ENCODE results near the gene CHMP2A.

Gene CHMP2A

GRCh38 chr19:58519355-58520256, 35.3 kb downstream of the CHMP2A start, which contains the start of gene ZBTB45:
Gene ZBTB45, minus strand, starts transcription at chr19:58519810. Its CDS starts 2,137 bp downstream, at chr19:58517673.
- peak within 1 kb of the TSS; percentile 66 for H3K4me3 ChIP-seq (ENCODE audit: low read length)
- under 1% methylated on average over 87 of the region's 87 CpGs for WGBS

GRCh38 chr19:58519087-58519354, 35.9 kb downstream of the CHMP2A start:
- WGBS = under 1% methylated on average over 14 of the region's 14 CpGs
- H3K9me3 ChIP-seq (ENCODE audit: insufficient read depth, low read depth, low read length) = no peaks in the 10 kb centered on the region
- peaks cover 3% of the 10 kb centered on the region; the same call in 1 of the 2 replicates for H3K36me3 ChIP-seq (ENCODE audit: insufficient read depth, low read length)
- peaks cover 22% of the 10 kb centered on the region for H3K4me1 ChIP-seq (ENCODE audit: insufficient read depth, low read length)
- peak overlapping the region; percentile 66 for H3K4me3 ChIP-seq (ENCODE audit: low read length)
- no peaks in the 10 kb centered on the region for H3K27me3 ChIP-seq (ENCODE audit: insufficient read depth, low read length)
- peak overlapping the region; percentile 99 for H3K27ac ChIP-seq (ENCODE audit: low read depth, low read length)
- peak overlapping the region; percentile 98 for H3K9ac ChIP-seq (ENCODE audit: low read depth, low read length)

More at GRCh38 chr19:58519355-58520256, 35.3 kb downstream of the CHMP2A start, which contains the start of gene ZBTB45:
- peak within 1 kb of the TSS; percentile 99 for H3K27ac ChIP-seq (ENCODE audit: low read depth, low read length)
- H3K36me3 ChIP-seq (ENCODE audit: insufficient read depth, low read length) = peaks cover 3% of the 10 kb centered on the region; the same call in 1 of the 2 replicates
- H3K9me3 ChIP-seq (ENCODE audit: insufficient read depth, low read depth, low read length) = no peaks in the 10 kb centered on the region
- peak within 1 kb of the TSS; percentile 98 for H3K9ac ChIP-seq (ENCODE audit: low read depth, low read length)
- H3K4me1 ChIP-seq (ENCODE audit: insufficient read depth, low read length) = peaks cover 22% of the 10 kb centered on the region
- H3K27me3 ChIP-seq (ENCODE audit: insufficient read depth, low read length) = no peaks in the 10 kb centered on the region

DNA sequence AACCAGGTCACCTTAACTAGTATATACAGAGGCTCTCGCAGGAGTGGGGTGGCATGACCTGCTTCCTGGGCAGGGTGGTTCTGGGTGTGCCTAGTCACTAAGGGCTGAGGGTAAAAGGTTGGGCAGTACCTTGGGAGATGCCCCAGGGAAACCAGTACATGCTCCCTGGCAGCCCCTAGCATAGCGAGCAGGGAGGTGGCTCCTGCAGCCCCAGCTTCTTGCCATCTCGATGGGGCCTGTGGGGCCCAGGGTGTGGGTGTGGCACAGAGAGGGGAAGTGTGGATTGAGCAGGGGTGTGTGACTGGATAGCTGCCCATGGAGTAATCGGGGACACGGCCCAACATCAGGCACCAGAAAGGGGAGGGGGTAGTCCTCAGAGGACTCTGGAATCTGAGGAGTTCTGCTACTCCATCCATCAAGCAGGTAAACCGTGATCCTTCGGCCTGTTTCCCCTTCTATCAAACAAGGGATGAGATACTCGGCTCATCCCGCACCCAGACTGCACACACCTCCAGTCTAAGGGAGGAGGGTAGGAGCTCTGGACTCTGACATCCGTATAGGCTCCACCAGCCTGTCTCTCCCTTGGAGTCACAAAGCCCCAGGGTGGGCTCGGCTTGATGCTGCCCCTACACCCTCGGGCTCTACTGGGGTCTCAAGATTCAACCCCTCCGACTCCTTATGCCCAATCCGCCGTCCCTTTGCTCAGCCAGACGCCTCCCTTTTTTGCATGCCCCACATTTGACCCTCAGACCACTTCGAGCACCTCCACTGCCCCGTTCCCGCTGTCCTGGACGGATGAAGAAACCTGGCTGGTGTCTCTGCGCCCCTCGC, 36.4 kb downstream of the CHMP2A start:
- H3K36me3 ChIP-seq (ENCODE audit: insufficient read depth, low read length) = peaks cover 3% of the 10 kb centered on the region; the same call in 1 of the 2 replicates
- H3K9me3 ChIP-seq (ENCODE audit: insufficient read depth, low read depth, low read length) = no peaks in the 10 kb centered on the region
- H3K27me3 ChIP-seq (ENCODE audit: insufficient read depth, low read length) = no peaks in the 10 kb centered on the region
- H3K27ac ChIP-seq (ENCODE audit: low read depth, low read length) = peak overlapping the region; percentile 99
- H3K4me3 ChIP-seq (ENCODE audit: low read length) = peak overlapping the region; percentile 66
- H3K4me1 ChIP-seq (ENCODE audit: insufficient read depth, low read length) = peaks cover 22% of the 10 kb centered on the region
- peak overlapping the region; percentile 98 for H3K9ac ChIP-seq (ENCODE audit: low read depth, low read length)
- 26% methylated on average over 20 of the region's 22 CpGs for WGBS

DNA sequence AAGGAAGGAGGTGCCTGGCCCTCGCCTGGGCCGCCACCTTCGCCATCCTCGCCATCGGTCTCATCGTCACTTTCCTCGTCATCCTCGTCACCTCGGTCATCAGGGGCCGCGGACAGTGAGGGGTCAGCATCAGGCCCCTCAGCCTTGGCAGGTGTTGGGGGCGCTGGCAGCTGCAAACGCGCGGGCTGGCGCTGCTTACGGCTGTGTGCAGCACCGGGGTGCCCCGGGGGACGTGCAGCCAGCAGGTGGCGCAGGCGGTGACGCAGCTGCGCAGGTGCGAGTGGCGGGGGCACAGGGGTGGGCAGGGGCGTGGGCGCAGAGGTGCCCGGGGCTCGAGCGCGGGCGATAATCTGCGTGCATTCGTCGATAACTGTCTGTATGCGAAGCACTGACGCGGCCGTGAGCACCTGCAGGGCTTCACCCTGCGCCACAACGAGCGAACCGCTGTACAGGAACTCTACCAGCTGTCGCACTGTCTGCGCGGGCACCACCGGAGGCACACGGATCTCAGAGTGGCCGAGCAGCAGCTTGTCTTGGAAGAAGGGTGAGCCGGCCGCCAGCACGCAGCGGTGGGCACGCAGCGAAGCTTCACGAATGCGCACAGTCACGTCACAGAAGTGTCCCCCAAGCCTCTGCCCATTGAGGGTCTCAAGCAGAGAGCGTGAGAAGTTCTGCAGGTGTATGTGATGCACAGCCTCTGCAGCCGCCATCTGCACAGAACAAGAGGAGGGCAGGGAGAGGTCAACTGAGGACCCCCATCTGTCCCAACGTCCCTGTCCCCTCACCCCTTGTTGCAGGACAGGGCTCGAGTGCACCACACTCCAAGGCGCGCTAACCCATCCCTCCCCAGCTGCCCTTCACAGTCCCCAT, 37.7 kb downstream of the CHMP2A start:
- 95% methylated on average over 65 of the region's 65 CpGs for WGBS
- H3K9ac ChIP-seq (ENCODE audit: low read depth, low read length) = no peak overlapping the region

GRCh38 chr19:58516246-58516836, 38.6 kb downstream of the CHMP2A start:
- Histone ChIP-seq H3K36me3 (ENCODE audit: insufficient read depth, low read length) (peaks cover 3% of the 10 kb centered on the region; the same call in 1 of the 2 replicates), H3K27ac (ENCODE audit: low read depth, low read length) (peak overlapping the region; percentile 44; the same call in 1 of the 2 replicates), H3K4me1 (ENCODE audit: insufficient read depth, low read length) (peaks cover 15% of the 10 kb centered on the region), H3K9me3 (ENCODE audit: insufficient read depth, low read depth, low read length) (no peaks in the 10 kb centered on the region), H3K27me3 (ENCODE audit: insufficient read depth, low read length) (no peaks in the 10 kb centered on the region), H3K4me3 (ENCODE audit: low read length) (no peak overlapping the region), H3K9ac (ENCODE audit: low read depth, low read length) (no peak overlapping the region)
- WGBS = 90% methylated on average over 25 of the region's 25 CpGs

More for the DNA sequence above, 37.7 kb downstream of the CHMP2A start:
- H3K9me3 ChIP-seq (ENCODE audit: insufficient read depth, low read depth, low read length) = no peaks in the 10 kb centered on the region
- H3K36me3 ChIP-seq (ENCODE audit: insufficient read depth, low read length) = peaks cover 3% of the 10 kb centered on the region; the same call in 1 of the 2 replicates
- H3K27ac ChIP-seq (ENCODE audit: low read depth, low read length) = no peak overlapping the region
- H3K4me3 ChIP-seq (ENCODE audit: low read length) = no peak overlapping the region
- no peaks in the 10 kb centered on the region for H3K27me3 ChIP-seq (ENCODE audit: insufficient read depth, low read length)
- H3K4me1 ChIP-seq (ENCODE audit: insufficient read depth, low read length) = peaks cover 16% of the 10 kb centered on the region

GRCh38 chr19:58515259-58515658, 39.6 kb downstream of the CHMP2A start:
- WGBS = 81% methylated on average over 2 of the region's 2 CpGs
- peak overlapping the region; percentile 85; the same call in 1 of the 2 replicates for H3K27ac ChIP-seq (ENCODE audit: low read depth, low read length)
- H3K9ac ChIP-seq (ENCODE audit: low read depth, low read length) = peak overlapping the region; percentile 30; the same call in 1 of the 2 replicates
- H3K36me3 ChIP-seq (ENCODE audit: insufficient read depth, low read length) = peaks cover 3% of the 10 kb centered on the region; the same call in 1 of the 2 replicates
- H3K4me3 ChIP-seq (ENCODE audit: low read length) = no peak overlapping the region
- H3K9me3 ChIP-seq (ENCODE audit: insufficient read depth, low read depth, low read length) = no peaks in the 10 kb centered on the region
- peaks cover 10% of the 10 kb centered on the region; the same call in 1 of the 2 replicates for H3K4me1 ChIP-seq (ENCODE audit: insufficient read depth, low read length)
- H3K27me3 ChIP-seq (ENCODE audit: insufficient read depth, low read length) = no peaks in the 10 kb centered on the region

- Histone ChIP-seq H3K4me3 (ENCODE audit: low read length) (peak overlapping the region; percentile 52), H3K27ac (ENCODE audit: low read depth, low read length) (peak overlapping the region; percentile 59; the same call in 1 of the 2 replicates), H3K9me3 (ENCODE audit: insufficient read depth, low read depth, low read length) (no peaks in the 10 kb centered on the region), H3K4me1 (ENCODE audit: insufficient read depth, low read length) (peaks cover 9% of the 10 kb centered on the region; the same call in 1 of the 2 replicates), H3K27me3 (ENCODE audit: insufficient read depth, low read length) (no peaks in the 10 kb centered on the region), H3K9ac (ENCODE audit: low read depth, low read length) (peak overlapping the region; percentile 65), H3K36me3 (ENCODE audit: insufficient read depth, low read length) (peaks cover 3% of the 10 kb centered on the region; the same call in 1 of the 2 replicates)
- 76% methylated on average over 3 of the region's 3 CpGs for WGBS
Measured at GRCh38 chr19:58514564-58515022, 40.3 kb downstream of the CHMP2A start.

- Histone ChIP-seq H3K9ac (ENCODE audit: low read depth, low read length) (peak overlapping the region; percentile 65), H3K4me1 (ENCODE audit: insufficient read depth, low read length) (peaks cover 9% of the 10 kb centered on the region; the same call in 1 of the 2 replicates), H3K9me3 (ENCODE audit: insufficient read depth, low read depth, low read length) (no peaks in the 10 kb centered on the region), H3K27me3 (ENCODE audit: insufficient read depth, low read length) (no peaks in the 10 kb centered on the region), H3K36me3 (ENCODE audit: insufficient read depth, low read length) (peaks cover 3% of the 10 kb centered on the region; the same call in 1 of the 2 replicates), H3K4me3 (ENCODE audit: low read length) (peak overlapping the region; percentile 52), H3K27ac (ENCODE audit: low read depth, low read length) (peak overlapping the region; percentile 59; the same call in 1 of the 2 replicates)
- 16% methylated on average over 65 of the region's 66 CpGs for WGBS
Measured at GRCh38 chr19:58513694-58514563, 41.0 kb downstream of the CHMP2A start.

DNA sequence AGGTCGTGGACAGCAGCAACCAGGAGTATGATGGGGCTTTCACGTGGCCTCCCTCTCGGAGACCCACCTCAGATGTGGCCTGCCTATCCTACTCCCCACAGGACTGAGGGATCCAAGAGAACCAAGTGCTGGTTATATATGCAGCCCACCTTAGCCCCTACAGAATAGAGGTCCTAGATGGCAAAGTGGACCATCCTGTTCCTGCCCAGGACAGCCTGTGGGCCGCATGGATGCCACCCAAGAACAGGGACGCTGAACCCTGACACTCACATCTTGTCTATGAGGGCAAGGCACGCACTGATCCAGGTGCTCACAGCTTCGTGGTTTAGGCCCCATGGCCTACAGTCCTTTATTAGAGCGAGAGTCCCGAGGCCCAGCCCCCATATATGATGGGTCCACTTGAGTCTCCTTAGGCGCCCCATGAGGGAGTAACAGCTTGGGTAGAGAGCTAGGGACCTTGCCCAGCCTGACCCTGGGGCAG, 41.7 kb downstream of the CHMP2A start:
- H3K4me3 ChIP-seq (ENCODE audit: low read length) = no peak overlapping the region
- H3K4me1 ChIP-seq (ENCODE audit: insufficient read depth, low read length) = peaks cover 5% of the 10 kb centered on the region; the same call in 1 of the 2 replicates
- H3K27me3 ChIP-seq (ENCODE audit: insufficient read depth, low read length) = no peaks in the 10 kb centered on the region
- H3K27ac ChIP-seq (ENCODE audit: low read depth, low read length) = peak overlapping the region; percentile 28; the same call in 1 of the 2 replicates
- H3K9ac ChIP-seq (ENCODE audit: low read depth, low read length) = peak overlapping the region; percentile 56; the same call in 1 of the 2 replicates
- WGBS = 94% methylated on average over 10 of the region's 10 CpGs
- peaks cover 3% of the 10 kb centered on the region; the same call in 1 of the 2 replicates for H3K36me3 ChIP-seq (ENCODE audit: insufficient read depth, low read length)
- no peaks in the 10 kb centered on the region for H3K9me3 ChIP-seq (ENCODE audit: insufficient read depth, low read depth, low read length)
